Activated T-helper 1 cell treated with anti-CD3 and anti-CD28 coated beads, Interleukin-2, amount 50 U/mL, for 16 hours (primary cell): Measurements from ENCODE around the gene TRABD.

Experiments
- DNase-seq, 2 donors: peaks; one replicate each; pipeline ENCODE4 v3.0.0-alpha.2; 2020; ENCODE audit warnings: low read depth in 1 of 2, low spot score in 1 of 2

TRABD gene

DNA sequence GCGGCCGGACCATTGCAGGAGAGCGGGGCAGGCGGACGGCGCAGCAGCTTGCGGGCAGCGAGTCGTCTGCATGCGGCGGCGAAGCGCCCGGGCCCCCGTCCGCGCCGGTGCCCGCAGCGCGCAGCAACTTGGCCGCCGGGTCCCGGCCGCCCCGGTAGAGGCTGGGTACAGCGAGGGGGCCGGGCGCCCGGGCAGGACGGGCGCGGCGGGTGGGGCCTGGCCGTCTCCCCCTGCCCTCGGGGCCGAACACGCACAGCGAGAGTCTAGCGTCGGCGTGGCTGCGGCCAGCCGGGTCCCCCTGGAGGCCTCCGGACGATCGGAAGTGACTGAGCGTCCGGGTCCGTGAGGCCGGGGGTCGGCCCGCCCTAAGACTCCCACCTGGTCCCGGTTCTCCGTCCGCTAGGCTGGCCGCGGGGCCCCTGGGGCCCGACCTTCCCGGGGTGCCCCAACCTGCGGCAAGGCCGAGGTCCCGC is 775 bp upstream of the TRABD start:
- no peak for DNase-seq

DNA sequence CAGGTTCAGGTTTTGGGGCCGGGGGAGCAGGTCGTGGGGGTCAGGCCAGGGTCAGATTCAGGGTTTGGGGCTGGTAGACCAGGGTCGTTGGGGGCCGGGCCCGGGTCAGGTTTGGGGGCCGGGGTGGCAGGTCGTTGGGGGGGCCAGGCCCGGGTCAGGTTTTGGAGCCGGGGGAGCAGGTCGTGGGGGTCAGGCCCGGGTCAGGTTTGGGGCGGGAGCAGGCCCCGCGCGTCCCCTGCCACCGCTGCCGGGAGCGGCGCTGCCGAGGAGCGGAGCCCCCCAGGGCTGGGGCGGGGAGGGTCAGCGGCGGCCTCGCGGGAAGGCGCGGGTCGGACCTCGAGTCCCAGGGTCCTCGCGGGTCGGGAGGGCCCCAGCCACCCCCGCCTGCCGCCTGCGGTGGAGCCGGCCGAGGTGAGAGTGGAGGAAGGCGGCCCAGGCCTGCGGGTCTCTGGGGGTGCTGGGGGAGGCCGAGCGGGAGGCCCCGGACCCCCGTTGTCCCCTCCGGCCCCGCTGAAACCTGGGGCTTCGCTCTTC is 535 bp downstream of the TRABD start:
- DNase-seq: no peak

GRCh38 chr22:50186761-50187523 is 1.2 kb downstream of the TRABD start:
- DNase-seq: no peak

DNA sequence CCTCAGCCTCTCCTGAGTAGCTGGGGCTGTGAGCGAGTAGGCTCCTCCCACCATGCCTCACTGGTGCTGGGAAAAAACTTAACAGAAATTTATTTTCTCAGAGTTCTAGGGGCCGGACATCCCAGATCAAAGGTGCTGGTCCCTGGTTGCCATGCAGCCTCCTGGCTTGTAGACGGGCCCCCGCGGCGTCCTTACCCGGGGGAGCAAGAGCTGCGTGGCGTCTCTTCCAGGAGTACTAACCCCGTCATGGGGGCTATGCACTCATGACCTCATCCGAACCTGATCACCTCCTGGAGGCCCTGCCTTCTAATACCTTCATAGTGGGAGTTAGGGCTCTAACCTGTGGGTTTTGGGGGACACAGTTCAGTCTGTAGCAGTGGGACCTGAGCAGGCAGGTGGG is 2.6 kb downstream of the TRABD start:
- no peak for DNase-seq

DNA sequence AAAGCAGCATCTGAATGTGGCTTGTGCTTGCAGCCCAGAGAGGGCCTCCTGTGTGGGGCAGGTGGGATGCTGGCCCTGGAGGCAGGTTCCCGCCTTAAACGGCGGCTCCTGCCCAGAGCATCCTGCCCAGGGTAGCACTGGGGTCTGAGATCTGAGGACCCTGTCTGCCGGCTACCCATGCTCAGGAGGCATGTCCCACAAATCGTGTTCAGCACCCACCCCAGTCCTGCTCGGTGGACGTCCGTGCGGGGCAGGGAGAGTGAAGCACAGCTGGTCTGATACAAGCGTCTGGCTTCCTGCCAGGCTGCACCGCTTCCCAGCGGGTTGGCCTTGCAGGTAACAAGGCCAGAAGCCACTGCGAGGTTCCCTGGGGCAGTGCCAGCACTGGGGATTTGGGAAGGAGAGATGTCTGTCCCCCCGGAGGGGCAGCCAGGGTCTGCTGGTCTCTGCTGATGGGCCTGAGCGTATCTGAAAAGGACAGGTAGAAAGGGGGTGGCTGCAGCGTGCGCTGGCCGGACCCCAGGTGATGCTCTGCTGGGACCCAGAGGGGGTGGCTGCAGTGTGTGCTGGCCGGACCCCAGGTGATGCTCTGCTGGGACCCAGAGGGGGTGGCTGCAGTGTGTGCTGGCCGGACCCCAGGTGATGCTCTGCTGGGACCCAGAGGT is 3.6 kb downstream of the TRABD start:
- DNase-seq: no peak

GRCh38 chr22:50189849-50190181 is 4.1 kb downstream of the TRABD start:
- no peak for DNase-seq

GRCh38 chr22:50190182-50190940 is 4.6 kb downstream of the TRABD start:
- peak; percentile 65 to 68 for DNase-seq

- peak; percentile 59 to 63 for DNase-seq
Measured at GRCh38 chr22:50190941-50191741, 5.4 kb downstream of the TRABD start.

DNA sequence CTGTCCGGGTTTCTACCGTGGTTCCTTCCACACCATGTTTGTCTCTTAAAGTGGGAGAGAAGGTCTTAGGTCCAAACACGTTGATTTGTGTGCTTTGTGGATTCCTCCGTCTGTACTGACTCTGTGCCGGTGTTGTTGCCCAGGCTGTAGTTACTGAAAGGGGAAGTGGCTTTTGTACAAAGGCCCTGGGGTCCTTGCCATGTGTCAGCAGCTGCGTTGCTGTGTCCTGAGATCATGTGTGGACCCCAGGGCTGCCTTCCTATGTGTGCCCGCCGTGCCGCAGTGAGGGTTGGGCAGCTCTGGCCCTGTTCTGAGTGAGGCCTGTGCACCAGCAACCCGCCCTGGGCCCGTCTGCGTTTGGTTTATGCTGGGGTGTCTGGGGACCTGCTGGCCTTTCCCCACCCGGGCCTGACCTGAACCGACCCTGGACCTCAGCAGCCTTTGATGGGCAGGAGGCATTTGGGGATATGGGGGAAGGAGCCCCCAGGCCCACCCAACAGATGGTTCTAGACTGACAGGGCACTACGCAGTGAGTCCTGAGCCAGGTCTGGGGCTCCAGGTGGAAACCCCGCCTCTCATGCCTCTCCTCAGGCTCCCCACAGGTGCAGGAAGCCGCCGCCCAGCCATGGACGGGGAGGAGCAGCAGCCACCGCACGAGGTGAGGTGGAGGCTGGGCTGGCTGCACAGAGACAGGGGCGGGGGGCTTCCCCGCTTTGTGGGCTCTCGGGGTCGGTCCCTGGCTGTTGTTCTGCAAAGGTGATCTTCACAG is 6.9 kb downstream of the TRABD start:
- DNase-seq: peak in 1 of 2 donors; percentile 41

DNA sequence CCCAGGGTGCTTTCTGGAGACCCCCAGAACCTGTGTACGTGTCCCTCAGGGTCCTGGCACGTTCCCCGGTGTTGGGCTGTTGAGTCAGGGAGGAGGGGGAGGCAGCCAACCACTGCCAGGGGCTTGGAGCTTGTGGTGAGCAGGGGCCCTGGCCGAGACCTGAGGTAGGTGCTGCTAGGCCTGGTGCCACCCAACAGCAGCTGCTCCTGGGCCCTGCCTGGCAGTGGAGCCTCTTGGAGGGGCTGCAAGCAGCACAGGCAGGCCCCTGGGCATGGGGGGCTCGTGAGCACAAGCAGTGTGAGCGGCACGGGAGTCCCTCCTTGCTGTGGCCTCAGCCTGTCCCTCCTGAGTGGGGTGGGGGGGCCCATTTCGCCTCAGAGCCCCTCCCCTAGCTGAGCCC is 7.9 kb downstream of the TRABD start:
- no peak for DNase-seq

DNA sequence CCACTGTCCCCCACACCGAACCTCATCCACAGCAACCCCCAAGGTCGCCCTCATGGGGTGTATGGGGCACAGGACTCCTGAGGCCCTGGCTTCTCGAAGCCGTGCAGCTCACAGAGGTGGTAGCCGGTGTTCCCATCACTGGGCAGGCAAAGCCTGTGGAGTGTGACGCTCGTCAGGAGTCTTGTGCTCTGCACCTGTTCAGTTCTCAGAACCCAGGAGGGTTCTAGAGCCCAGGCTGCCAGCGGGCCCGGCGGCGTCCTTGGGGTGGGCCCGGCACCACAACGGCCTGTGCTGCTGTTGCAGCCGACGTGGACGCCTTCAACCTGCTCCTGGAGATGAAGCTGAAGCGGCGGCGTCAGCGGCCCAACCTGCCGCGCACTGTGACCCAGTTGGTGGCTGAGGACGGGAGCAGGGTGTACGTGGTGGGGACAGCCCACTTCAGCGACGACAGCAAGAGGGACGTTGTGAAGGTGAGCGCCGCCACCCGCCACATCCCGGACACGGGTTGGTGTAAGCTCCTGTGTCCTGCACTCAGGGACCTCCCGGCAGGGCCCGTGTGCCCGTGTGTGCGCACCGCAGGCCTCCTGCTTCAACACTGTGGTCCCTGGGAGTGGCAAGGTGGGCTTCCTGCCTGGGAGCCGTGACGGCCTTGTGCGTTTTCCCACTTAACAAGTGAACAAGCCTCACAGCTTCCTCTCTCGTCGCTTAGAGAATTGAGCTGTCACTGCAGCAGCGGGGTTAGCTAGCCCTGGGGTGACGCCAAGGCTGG is 8.5 kb downstream of the TRABD start:
- no peak for DNase-seq

- DNase-seq: no peak
Measured at GRCh38 chr22:50196256-50196655, 10.5 kb downstream of the TRABD start.

- no peak for DNase-seq
Measured at GRCh38 chr22:50197000-50197800, 11.5 kb downstream of the TRABD start.

DNA sequence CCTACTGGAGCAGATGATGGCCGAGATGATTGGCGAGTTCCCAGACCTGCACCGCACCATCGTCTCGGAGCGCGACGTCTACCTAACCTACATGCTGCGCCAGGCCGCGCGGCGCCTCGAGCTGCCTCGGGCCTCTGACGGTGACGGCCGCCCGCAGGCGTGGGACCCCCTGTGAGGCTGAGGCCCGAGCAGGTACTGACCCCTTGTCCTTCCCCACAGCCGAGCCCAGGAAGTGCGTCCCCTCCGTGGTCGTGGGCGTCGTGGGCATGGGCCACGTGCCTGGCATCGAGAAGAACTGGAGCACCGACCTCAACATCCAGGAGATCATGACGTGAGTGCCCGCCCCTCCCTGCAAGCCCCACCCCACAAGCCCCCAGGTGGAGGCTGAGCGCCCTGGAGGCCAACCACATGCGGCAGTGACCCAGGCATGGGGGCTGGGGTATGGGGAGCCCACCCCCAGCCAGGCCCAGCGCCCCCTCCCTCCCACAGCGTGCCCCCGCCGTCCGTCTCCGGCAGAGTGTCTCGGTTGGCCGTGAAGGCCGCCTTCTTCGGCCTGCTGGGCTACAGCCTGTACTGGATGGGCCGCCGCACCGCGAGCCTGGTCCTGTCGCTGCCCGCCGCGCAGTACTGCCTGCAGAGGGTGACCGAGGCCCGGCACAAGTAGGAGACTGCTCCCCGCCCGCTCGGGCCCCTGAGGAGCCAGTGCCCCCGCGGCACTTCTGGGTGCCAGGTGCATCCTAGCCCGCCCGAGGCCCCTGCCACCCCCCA is 12.3 kb downstream of the TRABD start:
- no peak for DNase-seq

- no peak for DNase-seq
Measured at GRCh38 chr22:50198624-50199017, 12.9 kb downstream of the TRABD start.

DNA sequence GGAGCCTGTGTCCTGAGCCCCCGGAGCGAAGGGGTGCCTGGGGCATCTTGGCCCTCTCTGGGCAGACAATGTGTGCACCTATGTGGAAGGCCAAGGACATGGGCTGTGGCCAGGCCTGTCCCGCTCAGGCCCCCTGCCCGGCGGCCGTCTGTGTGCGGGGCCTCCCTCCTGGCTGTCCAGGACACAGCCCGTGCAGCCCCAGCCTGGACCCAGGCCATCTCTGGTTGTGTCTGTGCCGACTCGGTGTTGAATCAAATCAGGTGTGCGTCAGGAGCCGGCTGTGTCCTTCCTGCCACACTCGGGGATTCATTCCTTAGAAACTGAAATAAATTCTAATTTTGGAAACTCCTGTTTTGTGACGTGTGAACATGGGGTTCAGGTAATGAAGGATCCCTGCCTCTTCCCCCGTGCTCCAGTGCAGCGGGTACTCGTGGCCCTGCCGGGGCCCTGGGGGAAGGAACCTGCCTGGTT is 13.6 kb downstream of the TRABD start:
- DNase-seq: no peak

- DNase-seq: no peak
Measured at GRCh38 chr22:50199829-50200460, 14.2 kb downstream of the TRABD start.
